ENCODE data around the gene NR5A1.

NR5A1 gene

GRCh38 chr9:124501771-124502320 is 5.4 kb downstream of the NR5A1 start:
- DNase-seq (ENCODE audit: low read depth in 1 of 2, low spot score in 1 of 2), result no peak
- TF ChIP-seq JUND (IDR thresholded peaks at IDR 0.05; ENCODE audit: low read depth), result no peak

GRCh38 chr9:124500796-124501611 is 6.2 kb downstream of the NR5A1 start:
- in situ Hi-C loops (cut with HindIII; ENCODE audit: low pct_unique_long_range_greater_than_20kb, low sequenced_read_pairs), result no loop called here
- no peak for DNase-seq (ENCODE audit: low read depth in 1 of 2, low spot score in 1 of 2)
- TF ChIP-seq JUND (IDR thresholded peaks at IDR 0.05; ENCODE audit: low read depth), result no peak

More at GRCh38 chr9:124501771-124502320, 5.4 kb downstream of the NR5A1 start:
- in situ Hi-C loops (cut with HindIII; ENCODE audit: low pct_unique_long_range_greater_than_20kb, low sequenced_read_pairs), result no loop called here

GRCh38 chr9:124500028-124500795 is 7.0 kb downstream of the NR5A1 start:
- in situ Hi-C loops (cut with HindIII; ENCODE audit: low pct_unique_long_range_greater_than_20kb, low sequenced_read_pairs), result no loop called here
- DNase-seq (ENCODE audit: low read depth in 1 of 2, low spot score in 1 of 2), result no peak
- no peak for TF ChIP-seq JUND (IDR thresholded peaks at IDR 0.05; ENCODE audit: low read depth)

- TF ChIP-seq JUND (IDR thresholded peaks at IDR 0.05; ENCODE audit: low read depth), result no peak
- DNase-seq (ENCODE audit: low read depth in 1 of 2, low spot score in 1 of 2), result no peak
- in situ Hi-C loops (cut with HindIII; ENCODE audit: low pct_unique_long_range_greater_than_20kb, low sequenced_read_pairs), result no loop called here
Observed at GRCh38 chr9:124499216-124499615, 8.0 kb downstream of the NR5A1 start.

GRCh38 chr9:124498499-124499146 is 8.6 kb downstream of the NR5A1 start:
- in situ Hi-C loops (cut with HindIII; ENCODE audit: low pct_unique_long_range_greater_than_20kb, low sequenced_read_pairs), result no loop called here
- no peak for DNase-seq (ENCODE audit: low read depth in 1 of 2, low spot score in 1 of 2)
- no peak for TF ChIP-seq JUND (IDR thresholded peaks at IDR 0.05; ENCODE audit: low read depth)

- no peak for DNase-seq (ENCODE audit: low read depth in 1 of 2, low spot score in 1 of 2)
- in situ Hi-C loops (cut with HindIII; ENCODE audit: low pct_unique_long_range_greater_than_20kb, low sequenced_read_pairs), result no loop called here
- TF ChIP-seq JUND (IDR thresholded peaks at IDR 0.05; ENCODE audit: low read depth), result no peak
Observed at GRCh38 chr9:124498040-124498439, 9.2 kb downstream of the NR5A1 start.

- in situ Hi-C loops (cut with HindIII; ENCODE audit: low pct_unique_long_range_greater_than_20kb, low sequenced_read_pairs), result no loop called here
Observed at GRCh38 chr9:124497441-124497840, 9.8 kb downstream of the NR5A1 start.

GRCh38 chr9:124496463-124496862 is 10.7 kb downstream of the NR5A1 start:
- DNase-seq (ENCODE audit: low read depth in 1 of 2, low spot score in 1 of 2), result no peak
- in situ Hi-C loops (cut with HindIII; ENCODE audit: low pct_unique_long_range_greater_than_20kb, low sequenced_read_pairs), result no loop called here
- TF ChIP-seq JUND (IDR thresholded peaks at IDR 0.05; ENCODE audit: low read depth), result no peak

More at GRCh38 chr9:124497441-124497840, 9.8 kb downstream of the NR5A1 start:
- TF ChIP-seq JUND (IDR thresholded peaks at IDR 0.05; ENCODE audit: low read depth), result no peak
- DNase-seq (ENCODE audit: low read depth in 1 of 2, low spot score in 1 of 2), result no peak

GRCh38 chr9:124496075-124496449 is 11.1 kb downstream of the NR5A1 start:
- DNase-seq (ENCODE audit: low read depth in 1 of 2, low spot score in 1 of 2), result no peak
- TF ChIP-seq JUND (IDR thresholded peaks at IDR 0.05; ENCODE audit: low read depth), result no peak
- in situ Hi-C loops (cut with HindIII; ENCODE audit: low pct_unique_long_range_greater_than_20kb, low sequenced_read_pairs), result no loop called here

GRCh38 chr9:124495126-124496074 is 11.8 kb downstream of the NR5A1 start:
- no peak for TF ChIP-seq JUND (IDR thresholded peaks at IDR 0.05; ENCODE audit: low read depth)
- in situ Hi-C loops (cut with HindIII; ENCODE audit: low pct_unique_long_range_greater_than_20kb, low sequenced_read_pairs), result no loop called here
- DNase-seq (ENCODE audit: low read depth in 1 of 2, low spot score in 1 of 2), result no peak

GRCh38 chr9:124493794-124494479 is 13.3 kb downstream of the NR5A1 start:
- TF ChIP-seq JUND (IDR thresholded peaks at IDR 0.05; ENCODE audit: low read depth), result no peak
- DNase-seq (ENCODE audit: low read depth in 1 of 2, low spot score in 1 of 2), result no peak
- in situ Hi-C loops (cut with HindIII; ENCODE audit: low pct_unique_long_range_greater_than_20kb, low sequenced_read_pairs), result no loop called here

Data from T47D (cell line).